Choroid plexus epithelial cell (primary cell): ENCODE results near the gene DUSP3.

Experiments
- DNase-seq: peaks from one replicate; pipeline ENCODE4 v3.0.0-alpha.2; 2010; ENCODE audit warnings: low read depth
- H3K4me3 ChIP-seq: 2 replicates; pipeline ENCODE4 v1.5.1; 2011; ENCODE audit warnings: low read depth, mild to moderate bottlenecking, control low read depth, low read length, moderate library complexity
- TF ChIP-seq, protein P1 (sequence below): conservative IDR thresholded peaks from 2 replicates; pipeline ENCODE4 v1.5.1; 2011; ENCODE audit warnings: low read depth, mild to moderate bottlenecking, control low read depth, inconsistent platforms, low read length, moderate library complexity

The DUSP3 gene

DNA sequence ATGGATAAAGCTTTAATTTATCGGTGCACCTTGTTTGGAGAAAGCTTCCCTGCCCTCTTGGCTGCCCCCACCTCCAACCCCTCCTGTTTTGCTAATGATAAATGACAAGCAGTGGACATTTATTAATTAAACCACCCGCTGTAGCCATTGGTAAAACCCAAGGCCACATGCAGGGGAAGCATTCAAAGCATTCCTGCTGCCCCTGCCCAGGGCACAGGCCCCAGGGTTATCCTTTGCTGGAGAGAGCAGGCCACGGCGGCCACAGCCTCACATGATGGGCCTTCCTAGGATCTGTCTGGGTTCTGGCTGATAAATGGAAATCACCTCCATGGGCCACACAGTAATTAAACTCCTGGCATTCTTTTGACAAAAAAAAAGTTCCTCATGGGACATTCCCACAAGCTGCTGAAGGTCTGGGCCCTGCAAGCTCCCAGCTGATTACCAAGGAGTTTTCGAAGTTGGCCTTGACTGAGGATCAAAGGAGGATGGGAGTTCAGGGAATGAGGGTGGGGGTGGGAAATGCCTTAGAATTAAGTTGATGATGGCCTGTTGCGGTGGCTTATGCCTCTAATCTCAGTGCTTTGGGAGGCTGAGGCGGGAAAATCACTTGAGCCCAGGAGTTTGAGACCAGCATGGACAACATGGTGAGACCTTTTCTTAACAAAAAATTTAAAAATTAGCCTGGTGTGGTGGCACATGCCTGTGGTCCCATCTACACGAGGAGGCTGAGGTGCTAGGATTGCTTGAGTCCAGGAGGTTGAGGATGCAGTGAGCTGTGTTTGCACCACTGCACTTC is 55.7 kb downstream of the DUSP3 start:
- no peak overlapping the region for H3K4me3 ChIP-seq
- TF ChIP-seq, protein P1, sequence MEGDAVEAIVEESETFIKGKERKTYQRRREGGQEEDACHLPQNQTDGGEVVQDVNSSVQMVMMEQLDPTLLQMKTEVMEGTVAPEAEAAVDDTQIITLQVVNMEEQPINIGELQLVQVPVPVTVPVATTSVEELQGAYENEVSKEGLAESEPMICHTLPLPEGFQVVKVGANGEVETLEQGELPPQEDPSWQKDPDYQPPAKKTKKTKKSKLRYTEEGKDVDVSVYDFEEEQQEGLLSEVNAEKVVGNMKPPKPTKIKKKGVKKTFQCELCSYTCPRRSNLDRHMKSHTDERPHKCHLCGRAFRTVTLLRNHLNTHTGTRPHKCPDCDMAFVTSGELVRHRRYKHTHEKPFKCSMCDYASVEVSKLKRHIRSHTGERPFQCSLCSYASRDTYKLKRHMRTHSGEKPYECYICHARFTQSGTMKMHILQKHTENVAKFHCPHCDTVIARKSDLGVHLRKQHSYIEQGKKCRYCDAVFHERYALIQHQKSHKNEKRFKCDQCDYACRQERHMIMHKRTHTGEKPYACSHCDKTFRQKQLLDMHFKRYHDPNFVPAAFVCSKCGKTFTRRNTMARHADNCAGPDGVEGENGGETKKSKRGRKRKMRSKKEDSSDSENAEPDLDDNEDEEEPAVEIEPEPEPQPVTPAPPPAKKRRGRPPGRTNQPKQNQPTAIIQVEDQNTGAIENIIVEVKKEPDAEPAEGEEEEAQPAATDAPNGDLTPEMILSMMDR = no peak
- no peak for DNase-seq

DNA sequence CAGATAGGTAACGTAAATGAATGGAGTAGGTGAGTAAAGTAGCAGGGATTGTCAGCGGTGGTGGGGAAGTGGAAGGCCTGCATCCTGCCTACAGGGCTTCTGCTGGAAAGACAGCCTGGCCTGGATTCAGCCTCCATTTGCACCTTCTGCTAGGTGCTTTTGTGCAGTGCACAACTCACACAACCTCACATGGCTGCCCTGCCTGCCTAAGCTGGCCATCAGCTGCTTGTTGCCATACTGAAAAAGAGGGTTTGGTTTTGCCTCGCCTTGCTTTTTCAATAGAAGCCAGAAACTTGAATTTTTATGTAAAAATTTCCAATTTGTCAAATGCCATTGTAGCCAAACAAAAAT is 56.5 kb downstream of the DUSP3 start:
- no peak overlapping the region for H3K4me3 ChIP-seq
- no peak for DNase-seq
- TF ChIP-seq, protein P1 = no peak

DNA sequence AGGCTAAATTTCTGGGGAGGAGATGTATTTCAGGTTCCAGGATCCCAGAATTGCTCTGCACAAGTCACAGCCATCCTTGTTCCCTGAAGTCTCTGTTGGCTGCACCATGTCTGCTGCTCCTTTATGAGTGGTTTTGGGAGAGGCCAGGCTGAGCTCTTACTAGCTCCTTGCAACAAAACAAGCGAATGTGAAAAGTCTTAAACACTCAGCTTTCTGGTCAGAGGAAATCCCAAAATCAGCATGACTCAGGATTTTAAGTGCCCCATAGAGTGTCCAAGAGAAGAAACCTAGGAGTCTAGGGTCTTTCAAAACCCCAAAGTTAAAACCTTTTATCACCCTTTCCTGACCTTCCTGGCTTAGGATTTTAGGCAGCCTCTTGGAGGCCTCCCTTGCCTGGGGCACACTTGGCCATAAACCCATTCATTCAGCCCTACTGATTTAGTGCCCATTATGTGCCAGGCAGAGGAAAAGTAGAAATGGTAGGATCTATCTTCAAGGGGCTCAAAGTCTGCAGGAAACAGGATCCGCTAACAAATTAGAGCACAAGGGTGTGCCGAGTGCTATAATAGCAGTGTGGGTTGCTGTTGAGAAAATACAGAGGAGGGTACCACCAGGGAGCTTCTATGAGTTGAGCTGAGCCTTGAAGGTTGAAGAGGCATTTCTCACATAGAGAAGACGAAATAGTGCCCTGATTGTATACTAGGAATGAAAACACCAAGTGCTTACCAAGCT is 57.1 kb downstream of the DUSP3 start:
- DNase-seq = no peak
- H3K4me3 ChIP-seq = no peak overlapping the region

DNA sequence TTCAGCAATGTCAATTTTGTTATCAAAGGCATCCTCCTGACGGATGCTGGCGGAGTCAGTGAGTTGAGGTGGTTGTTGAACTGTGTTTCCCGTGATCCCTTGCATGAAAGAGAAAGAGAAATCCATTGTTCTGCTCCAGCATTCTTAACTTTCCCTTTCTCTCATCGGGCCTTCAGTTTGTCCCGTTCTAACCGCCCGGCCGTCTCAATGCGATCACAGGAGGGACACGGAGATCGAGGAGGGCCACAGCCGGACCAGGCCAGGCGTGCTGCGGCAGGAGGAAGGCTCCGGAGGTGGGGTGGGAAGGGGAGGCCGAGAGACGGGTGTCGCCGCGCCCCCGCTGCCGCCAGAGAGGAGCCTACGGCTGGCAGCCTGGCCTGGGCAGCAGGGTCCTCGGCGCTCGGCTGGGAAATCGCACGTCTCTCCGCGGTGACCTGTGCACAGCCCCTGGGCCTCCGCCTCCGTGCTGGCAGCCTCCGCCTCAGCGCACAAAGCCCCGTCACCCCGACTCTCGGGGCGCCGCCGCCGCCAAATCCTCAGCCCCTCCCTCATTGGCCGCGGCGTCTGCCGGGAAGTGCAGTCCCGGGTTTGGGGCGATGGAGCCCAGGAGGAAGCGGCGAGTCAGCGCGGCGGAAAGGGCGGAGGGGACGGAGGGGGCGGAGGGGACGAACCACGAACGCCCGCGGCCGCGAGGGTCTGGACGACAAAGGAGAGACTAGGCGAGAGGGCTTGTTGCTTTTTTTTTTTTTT is 58.3 kb downstream of the DUSP3 start:
- DNase-seq = peak; percentile 59
- TF ChIP-seq, protein P1 = no peak
- H3K4me3 ChIP-seq = peak overlapping the region; percentile 73

More for the DNA sequence above, 57.1 kb downstream of the DUSP3 start:
- TF ChIP-seq, protein P1 = no peak

DNA sequence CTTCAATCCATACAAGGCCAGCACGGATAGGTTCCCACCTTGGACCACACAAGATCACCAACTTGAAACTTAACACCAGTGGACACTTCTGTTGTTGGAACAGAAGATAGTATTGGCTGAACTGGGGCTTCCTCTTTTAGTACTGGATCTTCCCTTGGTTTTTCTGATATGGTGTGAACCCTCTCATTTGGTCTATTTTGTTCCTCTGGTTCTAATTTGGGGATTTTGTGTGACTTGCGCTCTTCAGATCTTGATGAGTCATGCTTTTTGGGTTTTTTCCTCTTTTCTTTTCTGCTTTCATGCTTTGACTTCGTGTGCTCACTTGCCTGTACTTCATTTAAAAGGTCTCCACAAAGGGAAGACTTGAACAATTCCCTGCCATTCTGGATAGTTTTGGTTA is 59.2 kb downstream of the DUSP3 start:
- H3K4me3 ChIP-seq = no peak overlapping the region
- TF ChIP-seq, protein P1 = no peak
- DNase-seq = no peak

DNA sequence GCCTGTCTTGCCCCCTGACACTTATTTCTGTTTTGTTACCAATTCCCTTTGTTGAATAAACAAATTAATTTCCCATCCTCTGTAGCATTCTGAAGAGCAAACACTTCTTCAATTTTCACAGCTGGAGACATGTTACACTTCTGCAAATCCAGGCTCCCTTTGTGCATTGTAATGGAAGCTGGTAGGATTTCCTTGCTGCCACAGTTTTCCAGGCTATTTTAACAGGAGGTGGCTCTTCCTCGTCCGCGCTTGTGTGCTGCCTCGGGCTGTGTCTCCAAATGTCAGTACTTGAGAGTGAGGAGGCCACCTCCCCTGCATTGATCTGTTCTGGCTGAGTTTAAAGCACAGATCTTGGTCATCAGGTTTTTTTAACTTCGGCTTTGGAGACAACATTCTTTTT is 60.2 kb downstream of the DUSP3 start:
- TF ChIP-seq, protein P1 = no peak
- no peak overlapping the region for H3K4me3 ChIP-seq
- DNase-seq = no peak
